ENCODE measurements around the gene FSTL5.

The FSTL5 gene

DNA sequence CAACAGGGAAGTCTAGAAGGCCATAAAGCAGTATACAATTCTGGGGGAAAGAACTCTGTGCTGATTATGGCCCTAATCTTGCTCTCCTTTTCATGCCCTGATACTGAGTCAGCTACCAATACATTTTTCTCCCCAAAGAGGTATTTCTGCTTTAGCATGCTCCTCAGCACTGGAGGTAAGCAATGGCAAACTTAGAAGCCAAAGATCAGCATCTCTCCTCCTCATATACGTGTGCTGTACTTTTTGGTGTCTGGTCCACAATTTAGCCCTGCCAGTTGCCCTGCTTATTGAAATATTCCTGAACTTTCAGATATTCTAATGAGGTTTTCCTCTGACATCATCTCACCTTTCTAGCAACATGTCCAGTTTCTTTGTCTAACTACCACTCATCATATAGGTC is 226.2 kb downstream of the FSTL5 start:
- no peak for DNase-seq (ENCODE audit: low spot score)

DNA sequence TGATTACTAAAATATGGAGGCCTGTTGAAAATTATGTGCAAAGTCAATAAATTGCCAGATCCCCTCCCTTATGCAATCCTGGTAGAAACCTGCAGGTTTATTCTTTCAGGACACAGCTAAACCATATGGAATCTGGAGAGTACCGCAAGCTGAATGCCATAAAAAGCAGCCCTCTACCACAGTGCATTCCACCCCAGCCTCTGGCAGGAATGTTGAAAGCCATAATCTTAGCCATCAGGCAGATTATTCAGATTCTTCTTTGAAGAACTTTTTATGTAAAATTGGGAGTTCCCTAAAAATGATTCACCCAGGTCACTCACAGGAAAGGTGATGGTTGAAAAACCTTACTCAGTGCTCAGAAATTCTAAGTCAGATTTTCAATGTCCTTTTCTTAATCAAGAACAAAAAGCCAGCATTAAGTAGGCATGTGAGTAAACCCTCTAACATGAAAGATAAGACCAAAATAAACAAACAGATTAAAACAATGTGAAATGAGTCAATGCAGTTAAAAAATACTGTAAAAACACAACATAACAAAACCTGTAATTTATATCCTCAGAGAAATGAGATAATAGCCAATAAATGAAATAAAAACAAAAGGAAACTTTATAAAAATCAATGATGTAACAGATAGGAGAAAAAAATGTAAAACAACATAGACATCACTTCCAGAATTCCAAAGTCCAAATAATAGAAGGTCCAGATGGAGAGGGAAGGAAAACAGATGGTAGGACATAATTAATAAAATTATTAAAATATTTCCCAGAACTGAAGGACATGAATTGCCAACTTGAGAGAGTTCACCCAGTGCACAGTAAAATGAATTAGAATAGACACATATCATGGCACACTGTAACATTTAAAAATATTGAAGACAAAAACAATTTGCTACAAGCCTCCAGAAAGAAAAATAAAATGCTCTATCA is 226.9 kb downstream of the FSTL5 start:
- no peak for DNase-seq (ENCODE audit: low spot score)

DNA sequence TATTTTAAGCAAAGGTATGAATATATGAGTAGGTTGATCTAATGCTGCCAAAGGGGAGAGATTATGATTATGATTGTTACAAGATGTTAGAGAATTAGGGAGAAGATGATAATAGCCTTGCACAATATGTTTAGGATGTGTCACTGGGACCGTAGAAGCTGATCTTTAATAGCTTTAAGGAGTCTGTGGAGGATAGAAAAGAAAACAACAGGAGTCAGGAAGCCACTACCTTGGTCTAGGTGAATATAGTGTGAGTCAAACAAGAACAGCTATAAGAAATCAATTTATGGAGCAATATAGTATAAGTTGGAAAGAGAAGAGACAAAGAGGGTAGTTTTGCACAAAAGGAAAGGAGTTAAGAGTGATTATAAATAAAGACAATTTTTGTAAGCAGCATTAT is 232.7 kb downstream of the FSTL5 start:
- no peak for DNase-seq (ENCODE audit: low spot score)

DNA sequence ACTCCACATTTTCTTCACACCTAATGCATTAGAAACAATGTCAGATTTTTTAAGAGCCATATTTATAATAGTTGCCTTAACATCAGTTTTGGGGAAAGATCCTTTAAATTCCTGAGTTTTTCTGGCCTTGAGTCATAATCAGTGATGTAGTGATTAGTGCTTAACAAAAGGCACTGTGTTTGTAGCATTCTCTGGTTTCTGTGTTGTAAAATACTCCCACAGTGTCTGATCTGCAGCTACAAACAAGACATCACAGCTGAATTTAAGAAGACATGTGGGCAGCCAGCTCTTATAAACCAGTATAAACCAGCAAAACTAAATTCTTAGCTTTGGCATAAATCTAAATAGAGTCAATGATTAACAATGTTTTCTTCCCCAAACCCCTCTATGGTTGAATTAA is 233.8 kb downstream of the FSTL5 start:
- no peak for DNase-seq (ENCODE audit: low spot score)

DNA sequence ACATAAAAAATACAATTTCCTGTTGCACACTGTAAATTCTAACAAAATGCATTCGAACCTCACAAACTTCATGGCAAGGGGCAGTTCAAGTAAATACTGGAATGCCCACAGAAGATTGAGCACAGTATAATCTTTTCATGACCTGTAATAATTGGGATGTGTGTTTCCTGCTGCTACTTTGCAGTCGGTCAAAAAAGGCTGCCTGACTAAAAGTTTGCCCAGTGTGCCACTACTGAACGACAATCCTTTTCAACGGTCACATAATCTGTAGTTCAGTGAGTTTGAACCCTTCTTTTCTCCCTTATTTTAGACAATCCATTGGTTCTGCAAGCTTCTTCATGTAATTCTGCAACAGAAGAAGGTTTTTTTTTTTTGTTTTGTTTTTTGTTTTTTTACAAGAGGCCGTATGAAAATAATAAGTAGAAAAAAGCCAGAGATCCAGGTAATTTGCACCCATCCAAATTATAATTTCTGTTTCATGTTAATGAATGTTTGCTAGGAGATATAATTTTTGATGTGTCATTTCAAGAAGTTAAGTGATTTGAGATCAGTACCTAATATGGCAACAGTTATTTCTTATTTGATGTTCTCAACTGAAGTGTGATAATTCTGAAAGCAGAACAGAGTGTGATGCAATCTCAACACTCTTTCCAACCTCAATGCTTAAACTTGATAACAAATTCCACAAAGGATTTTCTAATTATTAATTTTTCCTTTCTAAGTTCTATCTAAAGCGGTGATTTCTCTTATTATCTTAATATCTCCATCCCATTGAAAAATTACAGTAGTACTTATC is 237.6 kb downstream of the FSTL5 start:
- no peak for DNase-seq (ENCODE audit: low spot score)

DNA sequence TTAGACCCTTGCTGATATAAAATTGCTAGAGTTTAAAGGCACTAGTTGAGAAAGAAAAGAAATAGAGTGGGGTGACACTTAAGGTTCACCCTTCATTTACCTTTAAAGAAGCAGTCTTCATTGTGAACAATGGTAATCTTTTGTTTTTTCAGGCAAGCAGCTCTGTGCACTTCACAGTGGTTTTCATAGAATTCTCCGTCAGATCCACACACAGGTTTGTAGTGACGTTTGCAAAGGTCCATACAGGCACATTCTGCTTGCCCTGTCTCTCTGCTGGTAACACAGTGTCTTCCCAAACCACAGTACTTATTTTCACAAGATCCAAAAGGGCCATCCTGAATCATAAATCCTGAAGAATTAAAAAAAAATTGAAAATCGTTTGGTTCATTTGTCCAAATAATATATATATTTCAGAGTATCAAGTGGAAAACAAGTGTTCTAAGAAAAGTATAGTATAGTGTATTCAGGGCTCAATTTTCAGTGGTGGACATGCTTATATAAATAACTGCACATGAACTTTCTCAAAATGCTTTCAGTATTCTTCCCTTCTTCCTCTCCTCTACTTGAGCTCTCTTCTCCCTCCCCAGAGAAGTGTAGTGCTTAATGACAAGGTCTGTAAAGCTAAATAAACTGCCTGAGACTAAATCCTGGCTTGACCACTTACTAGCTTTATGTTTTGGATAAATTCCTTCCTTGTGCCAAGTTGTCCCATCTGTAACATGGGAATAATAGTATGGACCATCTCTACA is 243.3 kb downstream of the FSTL5 start:
- DNase-seq (ENCODE audit: low spot score), result no peak

DNA sequence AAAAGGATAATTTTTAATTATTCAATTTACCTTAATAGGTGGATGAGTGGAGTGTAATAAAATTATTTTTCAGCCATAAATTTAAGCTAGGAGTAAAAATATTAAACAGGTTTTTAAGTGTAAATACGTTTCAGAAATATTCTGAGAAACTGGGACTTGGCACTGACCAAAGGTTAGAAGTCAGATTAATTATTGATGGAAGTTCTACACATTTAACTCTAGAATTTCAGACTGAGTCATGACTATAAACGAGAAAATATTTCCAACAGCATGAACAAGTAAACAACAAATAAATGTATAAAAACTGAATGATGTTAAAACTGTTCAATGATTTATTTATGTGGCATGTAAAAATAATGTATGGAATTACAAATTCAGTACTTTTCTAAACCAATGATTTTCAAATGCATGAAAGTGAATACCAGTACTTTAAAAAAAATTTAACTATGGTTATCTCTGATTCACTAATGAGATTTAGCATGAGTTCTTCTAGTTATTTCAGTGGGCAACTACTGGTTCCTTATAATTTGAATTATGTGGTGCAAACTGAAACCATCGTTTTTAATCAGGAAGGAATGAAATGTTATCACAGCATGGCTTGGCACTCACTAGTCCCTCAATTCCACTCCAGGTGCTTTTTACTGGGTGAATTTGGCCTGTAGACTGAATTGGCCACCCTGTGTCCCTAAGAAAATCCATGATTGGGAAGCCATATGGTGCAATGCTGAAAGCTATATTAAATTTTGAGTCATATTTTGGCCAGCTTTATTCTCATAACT is 244.2 kb downstream of the FSTL5 start:
- DNase-seq (ENCODE audit: low spot score), result no peak

DNA sequence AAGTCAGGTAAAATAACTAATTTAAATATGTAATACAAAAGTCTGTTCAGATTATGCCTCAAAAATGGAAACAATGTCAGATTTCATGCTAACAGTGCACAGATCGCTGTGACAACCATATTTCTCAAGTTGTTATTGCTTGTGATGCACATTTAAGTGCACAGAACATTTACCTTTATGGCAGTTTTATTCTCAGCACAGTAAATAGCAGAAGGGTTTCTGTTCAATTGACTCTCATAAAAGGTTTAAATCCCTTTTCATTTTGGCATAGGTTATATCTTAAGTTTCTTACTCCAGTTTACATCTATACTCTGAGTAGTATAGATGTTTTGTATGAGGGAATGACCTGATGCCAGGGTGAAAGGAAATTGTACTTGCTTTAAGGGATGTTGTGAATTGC is 247.8 kb downstream of the FSTL5 start:
- DNase-seq (ENCODE audit: low spot score), result no peak

DNA sequence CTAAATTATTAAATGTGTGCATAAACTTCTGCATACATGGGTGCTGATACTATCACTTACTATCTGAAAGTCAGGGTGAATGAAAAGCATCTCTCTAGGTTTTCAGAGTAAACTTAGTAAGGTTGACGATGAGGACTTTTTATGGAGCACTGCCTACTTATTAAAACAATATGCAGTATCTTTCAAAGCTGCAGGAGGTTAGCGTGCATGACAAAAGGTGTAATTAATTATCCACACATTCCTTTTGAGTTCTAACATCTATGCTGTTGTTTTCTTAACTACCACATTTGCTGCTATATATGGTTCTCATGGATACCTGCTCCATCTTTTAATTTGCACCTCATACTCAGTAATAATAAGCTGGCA is 256.2 kb downstream of the FSTL5 start:
- DNase-seq (ENCODE audit: low spot score), result no peak

DNA sequence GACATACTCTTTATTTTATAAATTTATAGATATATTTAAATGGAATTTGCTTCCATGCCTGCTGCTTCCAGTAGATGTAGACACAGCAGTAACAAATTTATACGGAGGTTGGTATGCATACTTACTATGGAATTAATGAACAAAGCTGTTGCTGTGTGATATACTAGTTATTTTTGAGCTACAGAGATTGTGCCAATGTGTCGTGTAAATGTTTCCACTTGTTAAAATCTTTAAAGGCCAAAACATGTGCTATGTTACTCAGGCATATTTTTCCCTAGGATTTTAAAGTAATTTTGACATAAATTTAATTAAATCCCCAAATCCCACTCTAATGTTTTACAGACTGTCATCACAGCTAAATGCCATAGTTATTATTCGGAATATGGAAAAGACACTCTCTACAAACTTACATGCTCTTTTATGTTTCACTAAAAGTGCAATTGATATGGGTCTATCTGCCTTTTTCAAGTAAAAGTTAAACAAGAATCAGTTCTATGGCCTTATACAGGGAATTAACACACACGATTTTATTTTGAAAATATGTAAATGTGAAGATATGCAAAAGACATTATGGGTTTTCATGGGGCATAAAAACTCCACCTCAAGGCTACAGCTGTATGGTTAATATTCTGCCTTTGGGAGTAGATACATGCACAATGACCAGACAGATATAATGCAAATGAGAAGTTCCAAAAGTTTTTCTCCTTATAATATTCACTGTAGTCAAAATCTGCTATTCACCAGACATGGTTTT is 256.8 kb downstream of the FSTL5 start:
- DNase-seq (ENCODE audit: low spot score), result no peak

DNA sequence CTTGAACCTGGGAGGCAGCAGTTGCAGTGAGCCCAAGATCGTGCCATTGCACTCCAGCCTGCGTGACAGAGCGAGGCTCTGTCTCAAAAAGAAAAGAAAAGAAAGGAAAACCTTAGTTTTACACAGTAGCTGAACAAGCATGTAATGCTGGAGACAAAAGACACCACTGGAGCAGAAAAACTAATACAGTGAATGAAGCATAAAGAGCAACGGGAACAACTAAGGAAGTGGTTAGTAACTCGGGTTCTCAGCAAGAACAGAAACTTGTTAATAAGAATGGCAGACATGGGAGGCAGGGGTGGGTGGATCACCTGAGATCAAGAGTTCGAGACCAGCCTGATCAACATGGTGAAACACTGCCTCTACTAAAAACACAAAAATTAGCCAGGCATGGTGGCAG is 263.7 kb downstream of the FSTL5 start:
- DNase-seq (ENCODE audit: low spot score), result no peak

DNA sequence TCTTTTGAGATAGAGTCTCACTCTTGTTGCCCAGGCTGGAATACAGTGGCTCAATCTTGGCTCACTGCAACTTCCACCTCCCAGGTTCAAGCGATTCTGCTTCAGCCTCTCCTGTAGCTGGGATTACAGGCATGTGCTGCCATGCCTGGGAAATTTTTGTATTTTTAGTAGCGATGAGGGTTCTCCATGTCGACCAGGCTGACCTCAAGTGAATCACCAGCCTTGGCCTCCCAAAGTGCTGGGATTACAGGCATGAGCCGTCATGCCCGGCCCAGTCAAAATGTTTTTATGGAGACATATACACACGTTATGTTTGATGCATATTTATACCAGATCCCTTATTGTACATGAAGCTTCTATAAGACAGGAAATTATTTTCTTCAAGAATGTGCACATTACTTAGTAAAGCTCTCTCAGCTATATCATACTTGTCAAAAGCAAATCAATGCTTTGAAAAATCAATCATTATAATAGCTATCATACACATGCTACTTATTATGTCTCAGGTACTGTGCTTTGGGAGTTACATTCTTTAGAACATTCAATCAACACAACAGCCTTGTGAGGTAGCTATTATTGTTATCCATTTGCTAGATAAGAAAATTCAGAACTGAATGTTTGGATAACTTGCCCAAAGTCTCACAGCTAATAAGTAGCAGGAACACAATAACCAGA is 269.2 kb downstream of the FSTL5 start:
- no peak for DNase-seq (ENCODE audit: low spot score)

DNA sequence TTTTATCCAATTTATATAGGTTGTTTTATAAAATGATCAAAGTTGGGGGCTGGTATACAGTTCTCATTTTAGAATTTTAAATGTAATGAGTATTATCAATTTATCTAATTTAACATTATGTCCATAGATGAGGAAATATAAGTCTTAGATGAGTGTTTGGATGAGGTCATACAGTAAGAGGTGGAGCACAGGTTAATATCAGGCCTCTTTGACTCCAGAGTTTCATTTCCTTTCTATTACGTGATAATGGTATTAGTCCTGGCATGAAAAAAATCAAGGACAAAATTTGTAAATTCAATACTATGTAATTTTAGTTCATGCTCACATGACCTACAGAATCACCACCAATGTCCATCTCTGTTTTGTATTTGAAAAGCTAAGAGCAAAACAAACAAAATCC is 269.8 kb downstream of the FSTL5 start:
- DNase-seq (ENCODE audit: low spot score), result no peak

DNA sequence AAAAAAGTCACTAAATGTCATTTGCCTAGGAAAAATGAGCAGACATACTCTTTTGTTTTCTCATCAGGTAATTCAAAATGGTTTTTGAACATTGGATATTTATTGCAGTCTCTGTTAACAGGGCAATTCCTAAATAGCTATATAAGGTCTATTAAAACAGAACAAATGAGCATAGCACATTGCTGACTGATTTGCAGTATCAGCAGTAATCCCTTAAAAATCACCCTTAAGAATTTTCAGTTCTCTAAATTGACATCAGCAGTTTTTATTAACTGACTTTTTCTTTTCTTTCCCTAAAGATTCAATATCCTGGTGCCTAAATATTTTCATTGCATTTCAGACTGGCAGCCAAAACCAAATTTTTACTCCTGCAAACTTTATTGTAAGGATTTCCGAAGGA is 270.2 kb downstream of the FSTL5 start:
- no peak for DNase-seq (ENCODE audit: low spot score)

DNA sequence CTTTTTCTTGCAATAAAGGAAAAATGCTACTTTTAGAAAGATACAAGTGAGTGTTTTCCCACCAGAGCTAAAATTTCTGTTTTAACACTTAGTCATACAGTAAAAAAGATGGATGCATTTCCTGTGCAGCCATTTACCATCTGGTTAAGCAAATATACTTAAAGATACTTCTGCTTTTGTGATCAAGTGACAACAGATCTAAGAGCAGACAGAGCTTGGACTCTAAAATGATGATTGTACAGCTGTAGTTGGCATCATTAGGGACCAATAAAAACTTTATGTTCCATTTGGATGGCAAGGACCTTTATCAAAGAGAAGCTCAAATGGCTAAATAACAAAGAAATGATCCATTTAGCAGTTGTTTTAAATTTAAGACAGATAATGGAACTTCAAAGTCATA is 270.8 kb downstream of the FSTL5 start:
- DNase-seq (ENCODE audit: low spot score), result no peak

DNA sequence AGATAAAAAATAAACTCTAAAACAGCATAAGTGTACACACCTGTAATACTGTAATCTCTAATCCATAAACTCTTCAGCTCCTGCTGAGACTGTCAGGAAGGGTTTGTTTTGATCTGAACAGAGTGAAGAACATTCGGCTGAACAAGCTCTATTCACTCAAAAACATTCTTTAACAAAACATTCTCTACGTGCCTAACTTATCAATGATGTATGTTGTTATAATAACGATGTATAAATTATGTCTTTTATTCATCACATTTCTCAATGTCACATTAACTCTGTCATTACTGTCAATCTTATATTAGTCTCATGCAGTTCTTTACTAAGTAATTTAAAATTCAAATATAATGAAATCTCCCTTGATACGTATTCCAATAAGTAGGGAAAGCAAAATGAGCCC is 280.6 kb downstream of the FSTL5 start:
- no peak for DNase-seq (ENCODE audit: low spot score)

DNA sequence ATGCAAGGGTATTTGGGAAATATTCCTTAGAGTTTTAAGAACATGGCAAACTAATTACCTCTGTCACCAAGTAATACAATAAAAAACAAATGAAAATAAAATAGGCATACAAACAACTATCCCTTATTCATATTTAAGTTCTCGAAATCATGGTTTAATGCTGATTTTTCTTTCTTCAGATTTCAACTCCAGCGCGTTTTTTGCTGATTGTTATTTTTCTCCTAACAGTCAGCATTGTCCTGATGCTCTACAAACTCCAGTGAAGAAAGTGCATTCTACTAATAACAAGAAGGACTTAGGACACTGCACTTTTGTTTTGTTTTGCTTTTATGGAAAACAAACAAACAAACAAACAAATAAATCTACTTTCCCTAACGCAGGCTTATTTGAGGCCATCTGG is 282.4 kb downstream of the FSTL5 start:
- no peak for DNase-seq (ENCODE audit: low spot score)

DNA sequence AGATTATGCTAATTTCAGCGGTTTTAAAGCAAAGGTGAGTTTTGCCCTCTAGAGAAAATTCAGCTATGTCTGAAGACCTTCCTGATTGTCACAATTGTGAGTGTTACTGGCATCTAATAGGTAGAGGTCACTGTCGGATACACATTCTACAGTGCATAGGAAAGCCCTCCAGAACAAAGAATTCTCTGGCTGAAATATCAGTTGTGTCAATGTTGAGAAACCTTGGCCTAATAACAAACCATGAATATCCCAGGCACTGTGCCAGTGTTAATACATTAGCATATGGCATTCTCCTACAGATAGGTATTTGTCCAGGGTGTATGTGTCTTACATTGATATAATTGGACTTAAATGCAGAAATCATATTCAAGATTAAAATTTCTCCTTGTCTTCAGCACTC is 294.3 kb downstream of the FSTL5 start:
- DNase-seq (ENCODE audit: low spot score), result no peak

DNA sequence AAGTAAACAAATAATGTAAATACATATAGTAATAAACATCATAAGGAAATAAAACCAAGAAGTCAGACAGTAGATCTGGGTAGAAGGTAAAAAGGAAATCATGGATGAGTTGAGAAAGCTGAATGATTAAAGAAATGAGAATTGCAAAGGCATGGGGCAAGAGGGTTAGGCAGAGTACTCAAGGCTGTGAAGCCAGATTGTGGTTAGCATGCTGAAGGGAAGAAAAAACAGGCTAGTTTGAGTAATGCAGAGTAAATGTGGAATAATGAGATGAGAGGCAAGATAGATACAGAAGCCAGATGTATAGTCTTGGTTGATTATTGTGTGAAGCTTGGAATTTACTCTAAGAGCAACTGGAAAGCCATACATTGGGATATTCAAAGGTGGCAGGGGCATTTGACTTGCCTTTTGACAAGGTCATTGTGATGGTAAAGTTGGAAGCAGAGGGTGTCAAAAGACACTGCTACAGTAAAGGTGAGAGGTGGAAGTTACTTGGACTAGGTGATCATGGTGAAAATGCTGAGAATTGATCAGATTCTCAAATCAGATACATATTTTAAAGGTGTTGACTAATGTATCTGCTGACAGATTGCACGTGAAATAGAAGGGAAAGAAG is 307.0 kb downstream of the FSTL5 start:
- DNase-seq (ENCODE audit: low spot score), result no peak

DNA sequence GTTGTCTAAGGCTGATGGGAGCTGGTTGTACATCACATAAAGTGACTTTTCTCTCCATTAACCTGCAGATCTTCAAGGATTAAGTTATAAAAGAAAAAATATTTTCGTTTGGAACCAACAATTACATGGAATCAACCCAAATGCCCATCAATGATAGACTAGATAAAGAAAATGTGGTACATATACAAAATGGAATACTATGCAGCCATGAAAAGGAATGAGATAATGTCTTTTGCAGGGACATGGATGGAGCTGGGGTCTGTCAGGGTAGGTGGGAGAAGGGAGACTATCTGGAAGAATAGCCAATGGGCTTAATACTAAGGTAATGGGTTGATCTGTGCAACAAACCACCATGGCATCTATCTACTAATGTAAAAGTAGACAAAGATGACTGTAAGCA is 313.2 kb downstream of the FSTL5 start:
- DNase-seq (ENCODE audit: low spot score), result no peak

Data from hematopoietic multipotent progenitor cell treated with erythropoietin and hydrocortisone succinate and interleukin-3 and kit ligand, for 15 days (in vitro differentiated cells).